Ovary (tissue), 3 donors: ENCODE data around the gene MAT2A.

Experiments
- CTCF ChIP-seq, 3 donors: fragments of 450-650 bp in 2 of 3; fragments of 200-600 bp in 1 of 3; IDR thresholded peaks; one replicate each; pipeline versions ENCODE4 v1.5.1 to v1.8.0; 2016 to 2022; ENCODE audit warnings: antibody characterized with exemption in 3 of 3, mild to moderate bottlenecking in 1 of 3
- EP300 ChIP-seq: sonication (generic); formaldehyde crosslinking; IDR thresholded peaks from one replicate; pipeline ENCODE4 v1.6.1; 2017; ENCODE audit warnings: antibody characterized with exemption
- POLR2A ChIP-seq: fragments of 450-650 bp; IDR thresholded peaks from one replicate; pipeline ENCODE4 v1.6.1; 2017; ENCODE audit warnings: antibody characterized with exemption, mild to moderate bottlenecking, moderate library complexity
- donor health status: DM: no; HTN: no; CAD: no.

- no peak for TF ChIP-seq POLR2A
- no peak for TF ChIP-seq CTCF (IDR thresholded peaks at IDR 0.05)
- no peak for TF ChIP-seq EP300
Observed at GRCh38 chr2:85523062-85523902, 15.7 kb upstream of the MAT2A start.
